Amygdala (tissue), 56 donors: ENCODE results near the gene HACD4.

Experiments used
- DNase-seq, 56 donors: peaks; one replicate each; lab custom pipeline; 2025; lab: John Stamatoyannopoulos, UW

The HACD4 gene

GRCh38 chr9:21018177-21018576 lies 13.3 kb downstream of the HACD4 start:
- DNase-seq = no peak

DNA sequence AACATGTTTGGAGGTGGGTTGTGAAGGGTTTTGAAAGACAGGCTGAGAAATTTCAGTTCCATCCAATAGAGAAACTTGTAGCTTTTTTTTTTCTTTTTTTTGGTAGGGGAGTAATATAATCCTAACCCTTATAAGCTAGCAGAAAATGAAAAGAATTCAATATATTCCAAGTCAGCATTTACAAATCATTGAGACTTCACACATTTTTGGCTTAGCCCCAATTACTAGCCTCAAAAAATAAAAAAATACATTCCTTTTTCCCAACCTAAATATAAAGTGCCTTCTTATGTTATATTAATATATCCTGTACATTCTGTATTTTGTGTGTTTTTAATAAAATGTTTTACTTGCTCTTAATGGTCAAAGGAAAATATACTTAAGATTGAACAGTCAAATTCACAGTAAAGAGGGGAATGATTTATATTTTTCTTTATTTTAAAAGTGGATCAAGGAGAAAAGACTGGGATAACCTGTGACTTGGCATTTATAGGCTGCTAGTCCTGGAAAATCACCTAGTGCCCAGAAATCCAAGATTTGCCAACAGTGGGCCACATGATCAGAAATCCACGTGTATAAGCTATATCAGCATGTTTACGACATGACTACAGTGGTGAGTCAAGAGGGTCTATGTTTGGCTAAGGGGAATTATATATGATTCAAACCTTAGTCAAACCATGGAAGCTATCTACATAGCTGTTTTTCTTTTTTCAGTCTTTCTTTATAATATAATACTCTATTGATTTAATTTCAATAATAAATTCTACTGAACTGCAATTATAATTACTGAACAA lies 14.5 kb downstream of the HACD4 start:
- no peak for DNase-seq

- DNase-seq = no peak
Measured at GRCh38 chr9:21015995-21016394, 15.4 kb downstream of the HACD4 start.

GRCh38 chr9:21015129-21015815 lies 16.2 kb downstream of the HACD4 start:
- no peak for DNase-seq

- DNase-seq = no peak
Measured at GRCh38 chr9:21002040-21002439, 29.4 kb downstream of the HACD4 start.

DNA sequence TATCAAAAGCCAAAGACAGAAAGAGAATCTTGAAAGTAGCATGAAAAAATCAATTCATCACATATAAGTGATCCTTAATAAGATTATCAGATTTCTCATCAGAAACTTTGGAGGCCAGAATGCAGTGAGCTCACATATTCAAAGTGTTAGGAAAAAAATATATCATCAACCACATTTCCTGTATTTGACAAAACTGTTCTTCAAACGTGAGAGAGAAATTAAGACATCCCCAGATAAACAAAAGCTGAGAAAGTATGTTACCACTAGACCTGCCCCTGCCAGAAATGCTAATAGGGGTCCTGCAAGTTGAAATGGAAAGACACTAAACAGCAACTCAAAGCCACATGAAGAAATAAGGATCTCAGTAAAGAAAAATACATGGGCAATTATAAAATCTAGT lies 29.9 kb downstream of the HACD4 start:
- no peak for DNase-seq

- no peak for DNase-seq
Measured at GRCh38 chr9:20997503-20998076, 33.9 kb downstream of the HACD4 start.

- no peak for DNase-seq
Measured at GRCh38 chr9:20996809-20997208, 34.6 kb downstream of the HACD4 start.

DNA sequence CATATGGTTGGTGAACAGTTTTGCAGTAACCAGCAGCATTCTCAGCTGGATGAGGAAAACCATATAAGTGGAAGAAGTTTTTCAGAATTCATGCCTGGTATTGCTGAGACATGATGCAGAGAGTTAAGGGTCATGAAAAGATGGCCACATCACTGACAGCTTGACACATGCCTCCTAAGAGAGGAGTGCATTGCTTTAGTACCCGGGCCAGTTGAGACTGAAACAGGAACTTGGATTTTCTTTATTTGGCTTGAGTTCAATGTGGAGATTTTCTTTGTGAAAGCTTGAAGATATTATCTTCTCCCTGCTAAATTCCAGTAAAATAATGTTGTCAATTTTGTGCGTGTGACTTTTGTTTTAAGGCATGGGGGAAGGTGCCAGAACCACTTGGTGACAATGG lies 35.8 kb downstream of the HACD4 start:
- DNase-seq = no peak

- no peak for DNase-seq
Measured at GRCh38 chr9:20994486-20994885, 37.0 kb downstream of the HACD4 start.

DNA sequence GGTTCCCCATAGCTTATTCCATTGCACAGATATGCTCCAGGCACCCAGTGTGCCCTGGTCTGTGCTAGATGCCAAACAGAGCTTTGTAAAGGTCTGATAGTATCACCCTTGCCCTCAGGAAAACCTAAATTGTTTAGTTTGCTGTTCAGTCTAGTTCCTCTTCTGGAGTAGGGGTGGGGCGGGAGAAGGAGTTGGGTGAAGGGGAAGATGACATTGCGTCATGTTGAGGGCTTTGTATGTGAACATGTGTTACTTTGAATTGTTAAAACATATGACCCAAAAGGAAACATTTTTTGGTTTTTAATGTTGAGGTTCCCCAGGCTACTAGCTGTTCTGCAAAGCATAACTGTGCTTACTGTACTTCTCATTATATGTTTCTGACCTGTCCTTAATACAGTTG lies 40.6 kb downstream of the HACD4 start:
- peak in 2 of 56 donors; percentile 1 to 7 for DNase-seq

GRCh38 chr9:20989923-20990341 lies 41.5 kb downstream of the HACD4 start:
- DNase-seq = peak in 51 of 56 donors; percentile 3 to 79 (median 42)

DNA sequence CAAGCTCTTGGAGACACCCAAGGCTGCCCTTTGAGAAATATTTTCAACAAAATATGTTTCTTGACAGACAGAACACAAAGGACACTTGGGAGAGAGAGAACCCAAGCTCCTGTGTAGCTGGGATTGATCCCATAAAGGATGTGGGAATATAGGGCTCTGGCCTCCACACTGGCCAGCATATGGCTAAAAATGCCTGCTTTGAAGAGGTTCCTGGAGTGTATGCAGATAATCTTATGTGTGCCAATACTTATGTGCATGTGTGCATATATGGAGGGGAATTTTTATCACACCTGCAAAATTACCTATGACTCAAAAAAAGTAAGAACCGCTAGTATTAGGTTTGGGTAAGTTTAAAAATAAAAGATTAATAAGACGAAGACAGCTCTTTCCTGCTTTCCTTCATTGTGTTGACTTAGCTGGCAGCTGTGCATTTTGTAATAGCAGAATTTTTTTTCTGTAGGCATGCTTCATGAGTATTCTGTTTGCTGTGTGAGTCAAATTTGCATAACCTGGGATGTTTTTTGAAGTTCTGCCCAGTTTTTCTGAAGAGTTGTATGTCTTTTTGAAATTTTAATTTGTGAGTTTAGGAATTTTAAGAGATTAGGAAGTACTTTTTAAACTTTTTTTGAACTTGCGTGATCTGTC lies 42.6 kb downstream of the HACD4 start:
- no peak for DNase-seq

- no peak for DNase-seq
Measured at GRCh38 chr9:20988061-20988460, 43.4 kb downstream of the HACD4 start.

- DNase-seq = no peak
Measured at GRCh38 chr9:20987521-20987920, 43.9 kb downstream of the HACD4 start.

DNA sequence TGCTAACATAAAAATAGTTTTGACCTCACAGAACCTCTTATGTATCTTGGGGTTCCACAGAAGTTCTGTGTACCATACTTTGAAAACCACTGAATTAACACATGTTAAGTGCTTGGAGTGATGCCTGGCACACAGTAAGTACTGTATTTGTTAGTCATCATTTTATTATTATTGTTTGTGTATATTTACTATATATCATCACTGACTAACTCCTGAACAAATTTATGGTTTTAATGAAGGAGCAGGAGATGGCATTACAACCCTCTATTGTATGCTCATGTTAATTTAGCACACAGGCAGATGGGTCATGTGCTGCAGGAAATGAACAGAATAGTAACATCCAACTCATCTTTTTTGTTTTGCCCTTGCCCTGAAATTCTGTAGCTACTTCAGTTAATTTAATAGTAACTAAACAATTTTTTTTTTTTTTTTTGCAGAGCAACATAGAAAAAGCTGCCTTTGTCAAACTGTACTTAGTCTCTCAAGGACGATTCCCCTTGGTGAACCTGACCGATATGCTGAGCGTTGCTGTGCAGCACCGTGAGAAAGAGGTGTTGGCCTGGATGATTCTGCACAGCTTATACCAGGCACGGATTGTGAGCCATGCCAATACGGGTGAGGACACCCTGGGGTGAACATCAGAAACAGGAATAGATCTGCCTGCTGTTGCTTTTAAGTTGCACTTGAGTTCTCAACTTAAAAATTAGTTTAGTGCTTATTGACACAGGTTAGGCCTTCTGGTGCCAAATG lies 45.4 kb downstream of the HACD4 start:
- DNase-seq = no peak

DNA sequence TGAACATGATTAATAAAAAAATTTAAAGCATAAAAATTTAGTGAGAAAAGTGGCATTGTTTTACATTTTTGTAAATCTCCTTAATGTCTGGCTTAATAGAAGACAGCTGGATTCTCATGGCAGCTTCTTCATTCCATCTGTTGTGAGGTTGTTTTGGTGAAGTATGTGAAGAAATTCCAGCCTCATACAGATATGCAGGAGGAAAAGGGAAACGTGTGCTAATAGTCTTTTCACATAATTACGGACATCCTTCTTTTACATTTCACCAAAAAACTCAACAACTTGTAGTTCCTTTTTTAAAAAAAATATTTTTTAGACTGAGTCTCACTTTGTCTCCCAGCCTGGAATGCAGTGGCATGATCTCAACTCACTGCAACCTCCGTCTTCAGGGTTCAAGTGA lies 46.9 kb downstream of the HACD4 start:
- DNase-seq = no peak

DNA sequence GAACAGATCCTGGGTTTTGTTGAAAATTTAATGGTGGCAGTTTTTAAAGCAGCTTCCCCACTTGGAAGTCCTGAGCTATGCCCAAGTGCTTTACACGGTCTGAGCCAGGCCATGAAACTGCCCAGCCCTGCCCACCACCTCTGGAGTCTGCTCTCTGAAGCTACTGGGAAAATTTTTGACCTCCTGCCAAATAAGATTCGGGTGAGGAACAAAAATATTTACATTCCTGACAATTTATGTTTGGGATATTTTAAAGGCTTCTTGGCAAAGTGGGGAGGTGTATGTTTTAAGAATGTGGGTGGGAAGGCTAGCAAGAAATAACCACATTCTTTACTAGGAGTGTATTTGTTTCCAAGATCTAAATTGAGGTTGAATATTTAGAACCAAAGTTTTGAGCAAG lies 50.0 kb downstream of the HACD4 start:
- no peak for DNase-seq

DNA sequence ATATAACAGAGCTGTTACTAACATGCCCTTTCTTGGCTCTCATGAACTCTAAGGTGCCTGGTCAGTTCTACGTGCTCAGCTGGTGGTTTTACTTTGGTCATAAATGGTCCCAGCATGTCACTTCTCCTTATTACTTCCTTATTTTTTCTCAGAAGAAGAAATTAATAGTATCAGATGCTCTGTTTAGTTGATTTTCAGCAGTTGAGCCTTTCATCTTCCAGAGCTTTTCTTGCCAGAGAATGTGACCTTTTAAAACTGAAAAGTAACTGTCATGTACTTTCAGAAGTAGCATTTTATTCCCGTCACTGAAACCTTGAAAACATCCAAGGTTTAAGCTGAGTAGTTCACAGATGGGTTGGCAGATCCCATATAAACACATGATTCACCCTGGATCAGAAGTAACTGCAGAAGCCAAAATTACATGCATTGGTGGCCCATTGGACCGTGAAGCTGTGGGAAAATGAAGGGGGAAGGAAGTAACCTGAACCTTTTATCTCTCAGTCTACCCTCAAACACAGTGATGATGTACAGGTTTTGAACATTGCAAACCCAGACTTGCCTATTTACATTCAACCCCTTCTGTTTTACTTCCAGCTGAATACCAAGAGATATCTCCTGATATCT lies 50.5 kb downstream of the HACD4 start:
- no peak for DNase-seq

- no peak for DNase-seq
Measured at GRCh38 chr9:20978249-20978648, 53.2 kb downstream of the HACD4 start.
